PC-9 (cell line): ENCODE measurements around the gene FITM1.

Experiments used
- EZH2 ChIP-seq: fragments of 200-600 bp; sonication (generic); IDR thresholded peaks from 2 replicates; pipeline ENCODE4 v1.8.0; 2017; ENCODE audit warnings: antibody characterized with exemption, low read depth
- TF ChIP-seq, protein P1 (sequence below): fragments of 200-600 bp; sonication (generic); conservative IDR thresholded peaks from 2 replicates; pipeline ENCODE4 v1.6.1; 2017; ENCODE audit warnings: mixed run types, antibody characterized with exemption, mild to moderate bottlenecking, moderate library complexity

- TF ChIP-seq, protein P1, sequence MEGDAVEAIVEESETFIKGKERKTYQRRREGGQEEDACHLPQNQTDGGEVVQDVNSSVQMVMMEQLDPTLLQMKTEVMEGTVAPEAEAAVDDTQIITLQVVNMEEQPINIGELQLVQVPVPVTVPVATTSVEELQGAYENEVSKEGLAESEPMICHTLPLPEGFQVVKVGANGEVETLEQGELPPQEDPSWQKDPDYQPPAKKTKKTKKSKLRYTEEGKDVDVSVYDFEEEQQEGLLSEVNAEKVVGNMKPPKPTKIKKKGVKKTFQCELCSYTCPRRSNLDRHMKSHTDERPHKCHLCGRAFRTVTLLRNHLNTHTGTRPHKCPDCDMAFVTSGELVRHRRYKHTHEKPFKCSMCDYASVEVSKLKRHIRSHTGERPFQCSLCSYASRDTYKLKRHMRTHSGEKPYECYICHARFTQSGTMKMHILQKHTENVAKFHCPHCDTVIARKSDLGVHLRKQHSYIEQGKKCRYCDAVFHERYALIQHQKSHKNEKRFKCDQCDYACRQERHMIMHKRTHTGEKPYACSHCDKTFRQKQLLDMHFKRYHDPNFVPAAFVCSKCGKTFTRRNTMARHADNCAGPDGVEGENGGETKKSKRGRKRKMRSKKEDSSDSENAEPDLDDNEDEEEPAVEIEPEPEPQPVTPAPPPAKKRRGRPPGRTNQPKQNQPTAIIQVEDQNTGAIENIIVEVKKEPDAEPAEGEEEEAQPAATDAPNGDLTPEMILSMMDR, result no peak
- TF ChIP-seq EZH2, result no peak
These were observed 49.0 kb downstream of the FITM1 start for GRCh38 chr14:24179294-24179960.
